ENCODE measurements around the gene SLFN5. TPM values are rescaled to one million over a fixed set of nuclear protein-coding genes. Genes with fewer than 3 reads are reported as not detected.

SLFN5 gene
- total and polyA plus RNA-seq, 2 donors (not counting 1 experiment from before 2014, with no cell fraction given) = 0.82 to 12.5 TPM

GRCh38 chr17:35222452-35222851 is 20.4 kb upstream of the SLFN5 start:
- WGBS (ENCODE audit: insufficient coverage) = 100% methylated on average over 1 of the region's 2 CpGs
- Histone ChIP-seq H3K27me3 (replicated peaks in 1 of 4; ENCODE audit: control extremely low read depth in 1 of 4, control insufficient read depth in 3 of 4, insufficient read depth in 4 of 4, low read length in 3 of 4) (peaks cover 0 to 8% (median 5%) of the 10 kb centered on the region in 4 experiments), H3K4me2 (replicated peaks; ENCODE audit: low read depth, low read length, poor library complexity, severe bottlenecking) (no peak overlapping the region), H3K9me3 (ENCODE audit: control extremely low read depth in 1 of 3, control insufficient read depth in 2 of 3, insufficient read depth in 1 of 3, low read length in 2 of 3) (peaks cover 0 to 15% (median 6%) of the 10 kb centered on the region in 3 donors), H3K36me3 (replicated peaks in 1 of 2; ENCODE audit: control extremely low read depth in 1 of 2, control insufficient read depth in 1 of 2, extremely low read depth in 1 of 2, insufficient read depth in 2 of 2, low read length in 1 of 2) (no peaks in the 10 kb centered on the region), H4K20me1 (ENCODE audit: control insufficient read depth, insufficient read depth, low read length, poor library complexity, severe bottlenecking) (no peaks in the 10 kb centered on the region), H3K4me1 (ENCODE audit: control insufficient read depth in 2 of 2, insufficient read depth in 2 of 2, low read length in 2 of 2) (no peaks in the 10 kb centered on the region), H3K27ac (ENCODE audit: low read length in 2 of 2) (no peak overlapping the region), H3K79me2 (ENCODE audit: control insufficient read depth, insufficient read depth, low read length) (no peaks in the 10 kb centered on the region), H3K9ac (ENCODE audit: low read length) (no peak overlapping the region), H3K4me3 (ENCODE audit: control extremely low read depth in 1 of 5, extremely low read depth in 1 of 5, insufficient read depth in 1 of 5, low read depth in 2 of 5, low read length in 4 of 5) (no peak overlapping the region), H2AFZ (ENCODE audit: insufficient read depth, low read depth, low read length, poor library complexity, severe bottlenecking) (no peak overlapping the region)
- no peak for TF ChIP-seq EZH2 (IDR thresholded peaks at IDR 0.05; ENCODE audit: borderline replicate concordance, insufficient read depth, low read depth, low read length, poor library complexity, severe bottlenecking)
- TF ChIP-seq CTCF (IDR thresholded peaks at IDR 0.05) = no peak
- CTCF ChIA-PET = interaction anchor here (1.0 kb wide), 1 partner anchor 15 kb away, joined by 3 read pairs; no protein-coding TSS in a partner anchor
- POLR2A ChIA-PET = no interaction called here
- Mint-ChIP-seq H3K4me1 (peaks cover 4% of the 10 kb centered on the region), H3K4me3 (no peak overlapping the region), H3K9me3 (ENCODE audit: insufficient read depth) (no peaks in the 10 kb centered on the region), H3K27ac (no peak overlapping the region), H3K27me3 (peaks cover 18% of the 10 kb centered on the region)
- ATAC-seq (ENCODE audit: low read depth) (no peak), DNase-seq (no peak)
- intact Hi-C loops (cut with micrococcal nuclease) = no loop called here

GRCh38 chr17:35224436-35224835 is 18.4 kb upstream of the SLFN5 start:
- TF ChIP-seq EZH2 (IDR thresholded peaks at IDR 0.05; ENCODE audit: borderline replicate concordance, insufficient read depth, low read depth, low read length, poor library complexity, severe bottlenecking) (no peak), CTCF (IDR thresholded peaks at IDR 0.05) (no peak)

More at GRCh38 chr17:35224436-35224835, 18.4 kb upstream of the SLFN5 start:
- H3K4me3 Mint-ChIP-seq = no peak overlapping the region
- ATAC-seq (ENCODE audit: low read depth) = no peak
- no CpG with 5 or more reads among the region's 1 CpG for whole genome bisulfite sequencing (ENCODE audit: insufficient coverage)
- H3K27ac Mint-ChIP-seq = no peak overlapping the region
- no peak overlapping the region for H2AFZ ChIP-seq (ENCODE audit: insufficient read depth, low read depth, low read length, poor library complexity, severe bottlenecking)
- no peaks in the 10 kb centered on the region for H4K20me1 ChIP-seq (ENCODE audit: control insufficient read depth, insufficient read depth, low read length, poor library complexity, severe bottlenecking)
- H3K79me2 ChIP-seq (ENCODE audit: control insufficient read depth, insufficient read depth, low read length) = no peaks in the 10 kb centered on the region
- no peaks in the 10 kb centered on the region for H3K36me3 ChIP-seq (replicated peaks in 1 of 2; ENCODE audit: control extremely low read depth in 1 of 2, control insufficient read depth in 1 of 2, extremely low read depth in 1 of 2, insufficient read depth in 2 of 2, low read length in 1 of 2)
- H3K27me3 Mint-ChIP-seq = peaks cover 24% of the 10 kb centered on the region
- H3K9me3 Mint-ChIP-seq (ENCODE audit: insufficient read depth) = no peaks in the 10 kb centered on the region
- H3K27me3 ChIP-seq (replicated peaks in 1 of 4; ENCODE audit: control extremely low read depth in 1 of 4, control insufficient read depth in 3 of 4, insufficient read depth in 4 of 4, low read length in 3 of 4) = peaks cover 0 to 8% (median 6%) of the 10 kb centered on the region in 4 experiments
- H3K4me1 Mint-ChIP-seq = no peaks in the 10 kb centered on the region
- POLR2A ChIA-PET = interaction anchor here (1.0 kb wide), 1 partner anchor 11 kb away, joined by 3 read pairs; no protein-coding TSS in a partner anchor
- intact Hi-C loops (cut with micrococcal nuclease) = no loop called here
- H3K9ac ChIP-seq (ENCODE audit: low read length) = no peak overlapping the region
- no peak overlapping the region for H3K27ac ChIP-seq (ENCODE audit: low read length in 2 of 2)
- CTCF ChIA-PET = no interaction called here
- H3K4me1 ChIP-seq (ENCODE audit: control insufficient read depth in 2 of 2, insufficient read depth in 2 of 2, low read length in 2 of 2) = no peaks in the 10 kb centered on the region
- H3K4me2 ChIP-seq (replicated peaks; ENCODE audit: low read depth, low read length, poor library complexity, severe bottlenecking) = no peak overlapping the region
- DNase-seq = no peak
- H3K9me3 ChIP-seq (ENCODE audit: control extremely low read depth in 1 of 3, control insufficient read depth in 2 of 3, insufficient read depth in 1 of 3, low read length in 2 of 3) = peaks cover 0 to 15% (median 6%) of the 10 kb centered on the region in 3 donors
- no peak overlapping the region for H3K4me3 ChIP-seq (ENCODE audit: control extremely low read depth in 1 of 5, extremely low read depth in 1 of 5, insufficient read depth in 1 of 5, low read depth in 2 of 5, low read length in 4 of 5)
